Hepatocyte (in vitro differentiated cells): ENCODE data around the gene MMP19. TPM values are rescaled to one million over a fixed set of nuclear protein-coding genes. Genes with fewer than 3 reads are reported as not detected.
A peak's percentile ranks its signal among the peaks of the same experiment; 100 is the strongest.
"Not testable (repeated sequence)": the region's sequence is repeated elsewhere in the genome, so short reads cannot be mapped to it uniquely, and the experiment has no call there.

Source experiments
- DNase-seq: peaks from one replicate; pipeline ENCODE4 v3.0.0-alpha.2; 2016; ENCODE audit warnings: low spot score
- H2AFZ ChIP-seq: fragments of 200-600 bp; sonication (generic); 2 replicates; pipeline ENCODE4 v1.6.0; 2016; ENCODE audit warnings: antibody characterized with exemption, mild to moderate bottlenecking
- H3K27ac ChIP-seq: fragments of 200-600 bp; sonication (generic); 2 replicates; pipeline ENCODE4 v1.5.1; 2016; ENCODE audit warnings: mild to moderate bottlenecking
- H3K27me3 ChIP-seq: fragments of 200-600 bp; sonication (generic); 2 replicates; pipeline ENCODE4 v1.6.1; 2016
- H3K36me3 ChIP-seq: fragments of 200-600 bp; sonication (generic); replicated peaks from 2 replicates; pipeline ENCODE4 v1.5.1; 2016; ENCODE audit warnings: low read depth; ENCODE audit not compliant: insufficient read depth
- H3K4me1 ChIP-seq: fragments of 200-600 bp; sonication (generic); 2 replicates; pipeline ENCODE4 v1.5.1; 2016; ENCODE audit warnings: mild to moderate bottlenecking, moderate library complexity; ENCODE audit not compliant: insufficient read depth
- H3K4me2 ChIP-seq: fragments of 200-600 bp; sonication (generic); 2 replicates; pipeline ENCODE4 v1.6.0; 2016
- H3K4me3 ChIP-seq: fragments of 200-600 bp; sonication (generic); 2 replicates; pipeline ENCODE4 v1.5.1; 2016; ENCODE audit warnings: mild to moderate bottlenecking
- H3K79me2 ChIP-seq: fragments of 200-600 bp; sonication (generic); 2 replicates; pipeline ENCODE4 v1.6.0; 2017; ENCODE audit warnings: mild to moderate bottlenecking
- H3K9me2 ChIP-seq: fragments of 200-600 bp; sonication (generic); replicated peaks from 2 replicates; pipeline ENCODE4 v1.6.0; 2017; ENCODE audit warnings: mild to moderate bottlenecking; ENCODE audit not compliant: insufficient read depth
- H3K9me3 ChIP-seq: fragments of 200-600 bp; sonication (generic); 2 replicates; pipeline ENCODE4 v1.5.1; 2016; ENCODE audit warnings: low read depth, mild to moderate bottlenecking
- H4K20me1 ChIP-seq: fragments of 200-600 bp; sonication (generic); 2 replicates; pipeline ENCODE4 v1.6.0; 2016; ENCODE audit warnings: mild to moderate bottlenecking; ENCODE audit not compliant: insufficient read depth, poor library complexity, severe bottlenecking
- CTCF ChIP-seq: fragments of 200-600 bp; sonication (generic); IDR thresholded peaks from 2 replicates; pipeline ENCODE4 v1.5.1; 2016; ENCODE audit warnings: antibody characterized with exemption, mild to moderate bottlenecking; ENCODE audit not compliant: poor library complexity
- EZH2 ChIP-seq: fragments of 200-600 bp; sonication (generic); IDR thresholded peaks from 2 replicates; pipeline ENCODE4 v1.6.1; 2016; ENCODE audit warnings: antibody characterized with exemption, mild to moderate bottlenecking, borderline replicate concordance
- EZH2phosphoT487 ChIP-seq: fragments of 200-600 bp; sonication (generic); IDR thresholded peaks from one replicate; pipeline ENCODE4 v1.6.1; 2018; ENCODE audit warnings: antibody characterized with exemption, mild to moderate bottlenecking, low read depth, moderate library complexity; ENCODE audit not compliant: unreplicated experiment, severe bottlenecking
- WGBS: methylation state at CpG from one replicate; pipeline ENCODE4 v1.1.6; 2016; ENCODE audit warnings: low lambda C conversion rate; ENCODE audit errors: missing lambda C conversion rate; 5-methylcytosine and 5-hydroxymethylcytosine counted together
- polyA plus RNA-seq: library from polyadenylated mRNA; unstranded; fragments of >200 nt; fragmentation: Nextera tagmentation; extraction: Ambion mirVana; gene quantifications from 2 replicates; pipeline ENCODE4 v1.2.1, GENCODE V29; 2016
- total RNA-seq: library from RNA; depleted of rRNA; stranded (reverse); fragments of >200 nt; gene quantifications from 2 replicates; pipeline ENCODE4 v1.2.3, GENCODE V29; 2014

The MMP19 gene
- total and polyA plus RNA-seq, 2 experiments from 2014 or later, result 6.4 to 10.8 TPM

GRCh38 chr12:55843431-55843830 is 695 bp upstream of the MMP19 start:
- Histone ChIP-seq H3K27ac (no peak overlapping the region), H3K4me2 (peak overlapping the region; percentile 70)
- TF ChIP-seq EZH2 (no peak), CTCF (no peak)

DNA sequence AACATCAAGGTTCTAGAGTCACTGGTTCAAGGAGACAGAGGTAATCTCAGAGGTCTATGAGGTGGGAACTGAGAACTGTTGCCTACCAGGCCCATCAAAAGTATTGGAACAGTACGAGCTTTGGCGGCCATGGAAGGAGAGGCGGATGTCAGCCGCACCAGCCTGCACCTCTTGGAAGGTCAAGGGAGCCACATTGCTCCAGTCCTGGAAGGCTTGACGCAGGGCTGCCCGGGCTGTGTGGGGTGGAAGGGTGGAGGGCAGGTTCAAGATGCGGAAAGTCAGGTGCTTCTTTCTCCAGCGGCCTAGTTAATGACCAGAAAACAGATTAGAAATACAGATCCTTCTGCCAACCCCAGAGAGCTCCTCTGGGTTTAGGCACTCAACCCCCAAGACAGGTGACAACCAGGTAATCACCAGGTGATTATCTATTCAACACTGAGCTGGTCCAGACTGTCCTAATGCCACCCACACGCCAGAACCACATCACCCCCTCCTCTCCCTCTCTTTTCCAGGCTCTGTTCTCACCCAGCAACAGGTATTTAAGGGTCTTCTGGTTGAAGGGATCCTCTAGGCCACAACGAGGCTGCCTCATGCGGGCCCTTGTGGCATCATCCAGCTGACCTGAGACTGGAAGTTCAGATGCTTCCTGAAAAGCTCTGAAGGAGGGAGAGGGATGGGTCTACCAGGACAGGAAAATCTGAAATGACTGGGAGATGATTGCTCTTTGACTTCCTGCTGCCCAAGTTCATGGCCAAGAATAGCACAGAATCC is 2.0 kb downstream of the MMP19 start:
- H3K9me3 ChIP-seq, result no peaks in the 10 kb centered on the region
- no peak overlapping the region for H2AFZ ChIP-seq
- 89% methylated on average over 11 of the region's 11 CpGs for WGBS
- H3K4me2 ChIP-seq, result no peak overlapping the region
- no peaks in the 10 kb centered on the region for H3K4me1 ChIP-seq
- no peaks in the 10 kb centered on the region for H3K36me3 ChIP-seq
- no peaks in the 10 kb centered on the region for H4K20me1 ChIP-seq
- H3K27me3 ChIP-seq, result no peaks in the 10 kb centered on the region
- DNase-seq, result no peak
- no peak overlapping the region for H3K4me3 ChIP-seq
- H3K79me2 ChIP-seq, result no peaks in the 10 kb centered on the region
- TF ChIP-seq EZH2phosphoT487 (no peak), EZH2 (no peak), CTCF (no peak)
- H3K27ac ChIP-seq, result no peak overlapping the region
- H3K9me2 ChIP-seq, result no peaks in the 10 kb centered on the region

More at GRCh38 chr12:55843431-55843830, 695 bp upstream of the MMP19 start:
- no peaks in the 10 kb centered on the region for H3K9me2 ChIP-seq
- WGBS, result 95% methylated on average over 4 of the region's 4 CpGs
- H3K9me3 ChIP-seq, result no peaks in the 10 kb centered on the region
- H3K27me3 ChIP-seq, result no peaks in the 10 kb centered on the region
- no peak overlapping the region for H3K4me3 ChIP-seq
- H3K36me3 ChIP-seq, result no peaks in the 10 kb centered on the region
- no peak for DNase-seq
- no peaks in the 10 kb centered on the region for H4K20me1 ChIP-seq
- H3K79me2 ChIP-seq, result no peaks in the 10 kb centered on the region
- H2AFZ ChIP-seq, result no peak overlapping the region
- peaks cover 10% of the 10 kb centered on the region for H3K4me1 ChIP-seq

DNA sequence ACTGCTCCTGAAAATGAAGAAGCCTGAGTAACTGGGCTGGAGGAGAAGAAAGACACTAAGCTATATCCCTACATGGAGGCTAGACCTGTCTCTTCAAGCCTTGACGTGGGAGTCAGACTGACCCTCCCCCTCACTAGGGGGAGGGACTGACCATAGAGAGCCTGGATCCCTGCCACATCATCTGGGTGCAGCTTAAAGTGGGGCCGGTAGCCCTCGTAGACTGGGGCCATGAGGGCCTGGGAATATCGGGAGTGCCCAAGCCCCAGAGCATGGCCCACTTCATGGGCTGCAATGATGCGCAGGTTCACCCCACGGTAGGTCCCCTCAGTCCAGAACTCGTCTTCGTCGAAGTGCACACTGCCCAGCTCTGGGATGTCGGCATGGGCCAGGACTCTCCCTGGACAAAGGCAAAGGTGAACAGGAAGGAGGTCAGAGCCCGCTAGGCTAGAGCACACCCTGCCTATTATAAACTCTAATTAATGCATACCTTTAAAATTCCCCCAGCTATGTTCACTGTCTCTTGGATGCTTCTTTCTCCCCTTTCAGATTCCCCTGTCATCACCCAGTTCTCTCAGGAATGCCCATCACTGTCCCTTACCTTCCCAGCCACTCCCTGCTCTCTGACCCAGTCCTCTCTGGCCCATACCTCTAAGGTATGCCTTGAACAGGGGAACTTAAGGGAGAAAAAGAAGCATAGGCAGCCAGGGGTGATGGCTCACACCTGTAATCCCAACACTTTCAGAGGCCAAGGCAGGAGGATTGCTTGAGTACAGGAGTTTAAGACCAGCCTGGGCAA is 3.2 kb downstream of the MMP19 start:
- Histone ChIP-seq H3K9me2 (no peaks in the 10 kb centered on the region), H3K79me2 (no peaks in the 10 kb centered on the region), H3K4me2 (no peak overlapping the region), H3K4me1 (no peaks in the 10 kb centered on the region), H3K36me3 (no peaks in the 10 kb centered on the region), H3K4me3 (no peak overlapping the region), H3K27ac (no peak overlapping the region), H4K20me1 (no peaks in the 10 kb centered on the region), H3K27me3 (no peaks in the 10 kb centered on the region), H3K9me3 (no peaks in the 10 kb centered on the region), H2AFZ (no peak overlapping the region)
- no peak for DNase-seq
- 90% methylated on average over 11 of the region's 11 CpGs for WGBS
- TF ChIP-seq EZH2phosphoT487 (no peak), EZH2 (no peak)

DNA sequence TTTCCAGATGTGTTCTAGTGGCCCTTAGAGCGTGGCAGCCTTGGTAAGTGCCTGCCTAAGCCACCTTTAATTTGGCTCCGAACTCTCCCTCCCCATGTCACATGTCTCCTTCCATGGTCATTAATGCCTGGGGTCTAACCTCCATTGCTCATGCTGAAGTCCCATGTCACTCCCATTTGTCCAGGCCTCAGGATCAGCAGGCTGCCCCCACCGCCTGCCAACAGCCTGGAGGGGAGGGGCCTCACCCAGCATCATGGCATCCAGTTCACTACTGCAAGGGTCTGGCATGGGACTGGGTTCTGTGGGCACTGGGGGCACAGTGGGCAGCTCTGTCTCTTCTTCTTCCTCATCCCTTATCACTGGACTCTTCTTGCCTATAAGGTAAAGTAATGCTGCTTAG is 4.4 kb downstream of the MMP19 start:
- no peaks in the 10 kb centered on the region for H3K36me3 ChIP-seq
- 98% methylated on average over 3 of the region's 3 CpGs for WGBS

DNA sequence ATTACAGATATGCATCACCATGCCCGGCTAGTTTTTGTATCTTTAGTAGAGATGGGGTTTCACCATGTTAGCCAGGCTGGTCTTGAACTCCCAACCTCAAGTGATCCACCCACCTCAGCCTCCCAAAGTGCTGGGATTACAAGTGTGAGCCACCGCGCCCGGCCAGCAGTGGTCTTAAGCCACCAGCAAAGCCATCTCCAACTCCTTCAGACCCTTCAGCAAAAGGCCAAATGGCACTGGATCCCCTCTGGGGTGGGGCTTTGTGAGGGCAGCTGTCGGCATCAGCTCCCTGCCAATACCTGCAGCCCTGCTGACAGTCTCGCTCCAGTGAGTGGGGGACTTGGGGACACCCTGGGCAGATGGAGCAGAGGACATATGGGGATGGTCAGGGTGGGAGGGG is 8.3 kb downstream of the MMP19 start:
- not testable (repeated sequence) for H3K4me2 ChIP-seq, H3K9me2 ChIP-seq, H3K36me3 ChIP-seq, H3K4me3 ChIP-seq, H3K4me1 ChIP-seq, H4K20me1 ChIP-seq, H2AFZ ChIP-seq, H3K27ac ChIP-seq, H3K27me3 ChIP-seq, DNase-seq, H3K9me3 ChIP-seq
- peaks cover 18% of the 10 kb centered on the region for H3K79me2 ChIP-seq
- WGBS, result 95% methylated on average over 5 of the region's 6 CpGs

More for the DNA sequence above, 4.4 kb downstream of the MMP19 start:
- Histone ChIP-seq H3K27ac (no peak overlapping the region), H2AFZ (no peak overlapping the region), H3K9me2 (no peaks in the 10 kb centered on the region), H3K4me1 (no peaks in the 10 kb centered on the region), H3K4me3 (no peak overlapping the region), H3K4me2 (no peak overlapping the region), H3K27me3 (no peaks in the 10 kb centered on the region), H3K9me3 (no peaks in the 10 kb centered on the region), H3K79me2 (peaks cover 3% of the 10 kb centered on the region), H4K20me1 (no peaks in the 10 kb centered on the region)
- no peak for DNase-seq
- TF ChIP-seq EZH2phosphoT487, result no peak
- no peak for TF ChIP-seq EZH2
- TF ChIP-seq CTCF, result no peak
